GM12878 (cell line): ENCODE results near the gene C11orf91. TPM values are rescaled to one million over a fixed set of nuclear protein-coding genes. Genes with fewer than 3 reads are reported as not detected.
A peak's percentile ranks its signal among the peaks of the same experiment; 100 is the strongest.

ENCODE experiments used
- ATAC-seq: fragments of 200-7000 bp; cut with Tn5 transposase; 3 replicates; pipeline ENCODE4 v1.9.1; 2020; ENCODE audit warnings: mild to moderate bottlenecking, moderate library complexity
- BruUV-seq: library from RNA; stranded (reverse); fragments of 400-500 nt; replicated peaks from 2 replicates; lab custom pipeline; 2021; lab: Mats Ljungman, UMichigan
- CTCF ChIA-PET: fragments of 300-600 bp; sonication (Branson Sonifier 250); formaldehyde crosslinking; extraction: SDS; loops from one replicate; lab custom pipeline; 2021; ENCODE audit warnings: inconsistent platforms; lab: Yijun Ruan, JAX
- POLR2A ChIA-PET: fragments of 350-600 bp; formaldehyde crosslinking; extraction: SDS; loops from one replicate; lab custom pipeline; 2021; ENCODE audit warnings: inconsistent platforms; lab: Charles Lee
- RAD21 ChIA-PET: fragments of 300-600 bp; sonication (Branson Sonifier 250); formaldehyde crosslinking; loops from one replicate; lab custom pipeline; 2023; ENCODE audit warnings: antibody characterized with exemption; ENCODE audit not compliant: unreplicated experiment; lab: Charles Lee
- SMC1A ChIA-PET: fragments of 300-600 bp; sonication (Branson Sonifier 250); formaldehyde crosslinking; loops from one replicate; lab custom pipeline; 2023; ENCODE audit not compliant: unreplicated experiment, uncharacterized antibody; lab: Charles Lee
- DNase-seq: peaks from one replicate; pipeline ENCODE4 v3.0.0-alpha.2; 2011; ENCODE audit warnings: low read depth, low spot score
- FAIRE-seq: peaks from 3 replicates; lab custom pipeline; 2011; peaks lifted over from hg19 to GRCh38; lab: Jason Lieb, UNC
- H2AFZ ChIP-seq: 2 replicates; pipeline ENCODE4 v1.6.0; 2011; ENCODE audit warnings: low read depth, low read length, control low read depth; ENCODE audit not compliant: control insufficient read depth
- H3K27ac ChIP-seq: 2 replicates; pipeline ENCODE4 v1.5.1; 2011; ENCODE audit warnings: control low read depth; ENCODE audit not compliant: control insufficient read depth, insufficient read depth
- H3K27me3 ChIP-seq, 2 experiments: replicated peaks in 1 of 2; 2 replicates each; pipeline versions ENCODE4 v1.6.0 to v1.6.1; 2011; ENCODE audit warnings: low read length in 1 of 2; ENCODE audit not compliant: control insufficient read depth in 2 of 2, insufficient read depth in 2 of 2
- H3K36me3 ChIP-seq, 2 experiments: 2 replicates each; pipeline ENCODE4 v1.5.1; 2011; ENCODE audit warnings: low read length in 1 of 2; ENCODE audit not compliant: control insufficient read depth in 2 of 2, insufficient read depth in 2 of 2
- H3K4me1 ChIP-seq: 2 replicates; pipeline ENCODE4 v1.6.1; 2011; ENCODE audit warnings: mild to moderate bottlenecking, low read length, moderate library complexity, mixed read lengths; ENCODE audit not compliant: control insufficient read depth, insufficient read depth
- H3K4me2 ChIP-seq: 2 replicates; pipeline ENCODE4 v1.6.0; 2011; ENCODE audit warnings: control low read depth; ENCODE audit not compliant: control insufficient read depth, insufficient read depth
- H3K4me3 ChIP-seq: fragments of 200-600 bp; sonication (generic); 2 replicates; pipeline ENCODE4 v1.5.1; 2016
- H3K79me2 ChIP-seq: 2 replicates; pipeline ENCODE4 v1.6.0; 2011; ENCODE audit warnings: low read length; ENCODE audit not compliant: control insufficient read depth, insufficient read depth
- H3K9ac ChIP-seq: 2 replicates; pipeline ENCODE4 v1.8.0; 2011; ENCODE audit warnings: low read length, control low read depth, mixed read lengths; ENCODE audit not compliant: control insufficient read depth, insufficient read depth
- H3K9me3 ChIP-seq: replicated peaks from 3 replicates; pipeline ENCODE4 v1.5.1; 2011; ENCODE audit warnings: mild to moderate bottlenecking, low read length; ENCODE audit not compliant: control insufficient read depth, insufficient read depth
- H4K20me1 ChIP-seq: 2 replicates; pipeline ENCODE4 v1.6.0; 2011; ENCODE audit not compliant: control insufficient read depth, insufficient read depth
- BCL3 ChIP-seq: IDR thresholded peaks from 2 replicates; pipeline ENCODE4 v1.6.1; 2011; ENCODE audit warnings: borderline replicate concordance, low read depth, mild to moderate bottlenecking, moderate library complexity, low read length; ENCODE audit not compliant: insufficient read depth, poor library complexity, severe bottlenecking
- BHLHE40 ChIP-seq, 2 experiments: fragments of 450-650 bp in 1 of 2; IDR thresholded peaks; 2 replicates each; pipeline ENCODE4 v1.6.1; 2011 to 2017; ENCODE audit warnings: low read depth in 2 of 2, borderline replicate concordance in 1 of 2, improper control_type of control experiment in 1 of 2, low read length in 1 of 2, mild to moderate bottlenecking in 1 of 2
- CBFB ChIP-seq: IDR thresholded peaks from 2 replicates; pipeline ENCODE4 v1.6.1; 2016; ENCODE audit warnings: antibody characterized with exemption, low read depth
- CHD4 ChIP-seq: fragments of 200-600 bp; sonication (generic); IDR thresholded peaks from 2 replicates; pipeline ENCODE4 v1.6.1; 2016; ENCODE audit warnings: mild to moderate bottlenecking
- CTCF ChIP-seq, 3 experiments: IDR thresholded peaks in 2 of 3; conservative IDR thresholded peaks in 1 of 3; 2 replicates each; pipeline ENCODE4 v1.5.1; 2011; ENCODE audit warnings: low read depth in 3 of 3, low read length in 3 of 3, mild to moderate bottlenecking in 3 of 3, control low read depth in 2 of 3, moderate library complexity in 2 of 3, inconsistent platforms in 1 of 3, mixed read lengths in 1 of 3; ENCODE audit not compliant: control insufficient read depth in 2 of 3, insufficient read depth in 1 of 3; ENCODE audit errors: extremely low read depth in 1 of 3
- GABPA ChIP-seq: IDR thresholded peaks from 2 replicates; pipeline ENCODE4 v1.6.1; 2014; ENCODE audit warnings: antibody characterized with exemption, low read depth, mild to moderate bottlenecking, inconsistent platforms
- IRF3 ChIP-seq: fragments of 450-650 bp; IDR thresholded peaks from 2 replicates; pipeline ENCODE4 v1.6.1; 2014; ENCODE audit warnings: mild to moderate bottlenecking
- JUND ChIP-seq: IDR thresholded peaks from 2 replicates; pipeline ENCODE4 v1.6.1; 2012; ENCODE audit warnings: low read depth, mild to moderate bottlenecking, low read length, improper control_type of control experiment, moderate library complexity
- PML ChIP-seq: IDR thresholded peaks from 2 replicates; pipeline ENCODE4 v1.6.1; 2012; ENCODE audit warnings: low read length, inconsistent platforms
- RELB ChIP-seq: fragments of 450-650 bp; IDR thresholded peaks from 2 replicates; pipeline ENCODE4 v1.6.1; 2017; ENCODE audit warnings: low read depth, mild to moderate bottlenecking, moderate library complexity
- SP1 ChIP-seq: IDR thresholded peaks from one replicate; pipeline ENCODE4 v1.6.1; 2011; ENCODE audit warnings: low read depth, low read length
- TARDBP ChIP-seq: IDR thresholded peaks from 2 replicates; pipeline ENCODE4 v1.6.1; 2016; ENCODE audit warnings: borderline replicate concordance
- TBL1XR1 ChIP-seq: IDR thresholded peaks from 2 replicates; pipeline ENCODE4 v1.6.1; 2012; ENCODE audit warnings: low read depth, low read length, improper control_type of control experiment
- TCF3 ChIP-seq: IDR thresholded peaks from 2 replicates; pipeline ENCODE4 v1.6.1; 2012; ENCODE audit warnings: low read depth, mild to moderate bottlenecking, low read length, borderline replicate concordance; ENCODE audit not compliant: insufficient read depth
- WGBS: methylation state at CpG from one replicate; pipeline ENCODE4 v1.1.6; 2016; ENCODE audit warnings: low lambda C conversion rate; ENCODE audit not compliant: insufficient replicate concordance, insufficient coverage; ENCODE audit errors: missing lambda C conversion rate; 5-methylcytosine and 5-hydroxymethylcytosine counted together
- in situ Hi-C: fragments of 300-500 bp; cut with MboI; formaldehyde crosslinking; loops from 9 replicates; pipeline ENCODE4 v1.14.3; 2018; ENCODE audit warnings: mixed read lengths
- intact Hi-C: fragments of 100-400 bp; cut with micrococcal nuclease; formaldehyde crosslinking; loops from one replicate; pipeline ENCODE4 v1.14.2; 2022; ENCODE audit not compliant: unreplicated experiment
- polyA plus RNA-seq, 11 experiments: library from polyadenylated mRNA; depleted of rRNA in 4 of 11; unstranded in 6 of 11; stranded (reverse) in 5 of 11; fragments of >200 nt; fragmentation: Nextera tagmentation in 4 of 11; fragmentation: Illumina TruSeq in 1 of 11; extraction: Ambion mirVana in 4 of 11; extraction: Trizol in 1 of 11; gene quantifications; 1 replicate in 1 of 11; 2 replicates in 10 of 11; pipeline versions ENCODE4 v1.2.1 to v1.2.3, GENCODE V29; 2011 to 2016; ENCODE audit warnings: inconsistent platforms in 2 of 11, missing spikeins in 2 of 11, low read depth in 1 of 11
- total RNA-seq, 4 experiments: library from RNA; depleted of rRNA in 3 of 4; stranded (reverse); fragments of >200 nt in 3 of 4; fragmentation: Illumina TruSeq in 1 of 4; extraction: Trizol in 1 of 4; gene quantifications; 2 replicates each; pipeline versions ENCODE4 v1.2.1 to v1.2.3, GENCODE V29; 2013 to 2021

Gene C11orf91
- total and polyA plus RNA-seq, 10 of the 15 experiments (the other 5 are each of a cell fraction or from before 2014, with no cell fraction given) = not detected

- no peak for TF ChIP-seq RELB
- TF ChIP-seq CBFB = no peak
- TF ChIP-seq CTCF (IDR thresholded peaks at IDR 0.05 in 2 of 3, conservative IDR thresholded peaks at IDR 0.05 in 1 of 3; ENCODE audit: control insufficient read depth in 2 of 3, extremely low read depth in 1 of 3, insufficient read depth in 1 of 3, low read depth in 3 of 3, low read length in 3 of 3) = peak; percentile 60 to 71 (median 62)
Observed at GRCh38 chr11:33687733-33688479, 12.7 kb downstream of the C11orf91 start (continued).

- Histone ChIP-seq H3K4me1 (peaks cover 3% of the 10 kb centered on the region; the same call in 1 of the 2 replicates), H2AFZ (no peak overlapping the region), H3K36me3 (no peaks in the 10 kb centered on the region), H3K27me3 (no peaks in the 10 kb centered on the region), H4K20me1 (no peaks in the 10 kb centered on the region), H3K79me2 (no peaks in the 10 kb centered on the region), H3K4me3 (no peak overlapping the region), H3K4me2 (no peak overlapping the region), H3K9me3 (peaks cover 5% of the 10 kb centered on the region; the same call in 2 of the 3 replicates), H3K9ac (no peak overlapping the region), H3K27ac (no peak overlapping the region)
- BruUV-seq = no TSS peak
- intact Hi-C loops (loop anchor here (5.0 kb wide), 1 partner anchor 518 kb away; no protein-coding TSS in a partner anchor), in situ Hi-C loops (loop anchor here (5.0 kb wide), 1 partner anchor 323 kb away; no protein-coding TSS in a partner anchor)
- SMC1A ChIA-PET = interaction anchor here (0.6 to 1.4 kb wide), 9 partner anchors 9 to 327 kb away, joined by 3 to 5 read pairs (median 3); no protein-coding TSS in a partner anchor
- DNase-seq (no peak), FAIRE-seq (no peak), ATAC-seq (no peak)
- CTCF ChIA-PET = interaction anchor here (0.6 to 6.5 kb wide), 6 partner anchors 57 to 518 kb away, joined by 3 to 45 read pairs (median 3); no protein-coding TSS in a partner anchor
- POLR2A ChIA-PET = no interaction called here
- RAD21 ChIA-PET = interaction anchor here (1.0 to 2.6 kb wide), 4 partner anchors 142 to 325 kb away, joined by 3 to 8 read pairs (median 6); no protein-coding TSS in a partner anchor
- WGBS = 81% methylated on average over 3 of the region's 3 CpGs
- no peak for TF ChIP-seq GABPA
- no peak for TF ChIP-seq SP1
- TF ChIP-seq JUND = no peak
- TF ChIP-seq CHD4 = no peak
- no peak for TF ChIP-seq TBL1XR1
- no peak for TF ChIP-seq TCF3
- no peak for TF ChIP-seq IRF3
- TF ChIP-seq BHLHE40 (IDR thresholded peaks at IDR 0.05; ENCODE audit: borderline replicate concordance in 1 of 2, low read depth in 2 of 2, low read length in 1 of 2) = no peak
- no peak for TF ChIP-seq BCL3
- TF ChIP-seq PML = no peak
- no peak for TF ChIP-seq TARDBP
Observed at GRCh38 chr11:33685082-33685481, 15.5 kb downstream of the C11orf91 start.
